Measurements from ENCODE around the gene LCN6. TPM values are rescaled to one million over a fixed set of nuclear protein-coding genes. Genes with fewer than 3 reads are reported as not detected.

The LCN6 gene
- total RNA-seq, 2 experiments from 2014 or later: not detected

DNA sequence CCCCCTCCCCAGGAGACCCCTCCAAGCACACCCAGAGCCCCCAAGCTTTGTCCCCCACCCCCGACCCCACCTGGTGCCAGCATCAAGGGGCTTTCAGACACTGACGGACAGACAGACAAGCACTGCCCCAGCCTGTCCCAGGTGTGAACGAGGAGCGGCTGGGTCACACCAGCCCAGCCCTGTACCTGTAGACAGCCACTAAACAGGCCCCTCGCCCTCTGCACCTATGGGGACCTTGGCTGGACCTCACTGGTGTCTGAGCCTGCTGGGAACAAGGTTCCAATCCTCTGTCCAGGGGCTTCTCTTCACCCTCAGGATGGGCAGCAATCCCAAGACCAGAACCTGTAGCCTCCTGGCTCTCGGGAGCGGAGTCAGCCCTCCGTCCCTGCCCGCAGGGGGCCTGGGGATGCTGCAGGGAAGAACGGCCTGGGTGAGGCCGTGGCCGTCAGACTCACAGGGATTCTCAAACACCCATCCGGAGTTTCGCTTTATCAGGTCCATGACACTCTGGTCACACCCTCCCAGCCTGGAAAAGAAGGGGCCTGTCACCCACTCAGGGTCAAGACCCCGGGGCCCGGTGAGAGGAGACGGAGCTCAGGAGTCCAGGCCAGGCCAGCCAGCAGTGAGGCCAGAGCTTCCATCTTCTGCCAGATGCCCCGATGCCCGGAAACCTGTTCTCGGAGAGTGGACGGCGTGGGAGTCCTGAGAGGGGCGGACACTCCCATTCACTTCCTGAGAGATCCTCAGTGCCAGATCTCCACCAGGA, 2.8 kb downstream of the LCN6 start:
- ChIA-PET POLR2A (no interaction called here), CTCF (no interaction called here)

DNA sequence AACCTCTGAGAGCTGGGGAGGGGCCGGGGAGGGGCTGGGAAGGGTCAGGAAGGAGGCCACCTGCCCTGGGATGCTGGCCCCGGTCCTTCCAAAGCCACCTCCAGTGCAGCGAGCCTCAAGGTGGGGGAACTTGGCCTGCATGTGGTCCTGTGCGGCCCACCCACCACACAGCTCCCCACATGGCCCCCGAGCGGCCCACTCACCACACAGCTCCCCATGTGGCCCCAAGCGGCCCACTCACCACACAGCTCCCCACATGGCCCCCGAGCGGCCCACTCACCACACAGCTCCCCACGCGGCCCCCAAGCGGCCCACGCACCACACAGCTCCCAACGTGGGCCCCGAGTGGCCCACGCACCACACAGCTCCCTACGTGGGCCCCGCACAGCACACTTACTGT, 3.6 kb downstream of the LCN6 start:
- Histone ChIP-seq H3K4me1 (ENCODE audit: insufficient read depth, low read length) (peaks cover 19% of the 10 kb centered on the region), H3K36me3 (ENCODE audit: insufficient read depth, low read length) (no peaks in the 10 kb centered on the region), H3K9me3 (ENCODE audit: control insufficient read depth in 1 of 2, insufficient read depth in 1 of 2, low read length in 2 of 2) (peaks cover 0 to 29% of the 10 kb centered on the region in 2 experiments), H3K27me3 (ENCODE audit: control insufficient read depth in 1 of 2, insufficient read depth in 2 of 2, low read length in 2 of 2) (peaks cover 12 to 14% of the 10 kb centered on the region in 2 experiments), H3K4me3 (ENCODE audit: low read length) (no peak overlapping the region), H3K27ac (ENCODE audit: low read depth in 1 of 2, low read length in 2 of 2) (no peak overlapping the region)
- no peak for ATAC-seq (ENCODE audit: poor library complexity)
- TF ChIP-seq, protein P1, sequence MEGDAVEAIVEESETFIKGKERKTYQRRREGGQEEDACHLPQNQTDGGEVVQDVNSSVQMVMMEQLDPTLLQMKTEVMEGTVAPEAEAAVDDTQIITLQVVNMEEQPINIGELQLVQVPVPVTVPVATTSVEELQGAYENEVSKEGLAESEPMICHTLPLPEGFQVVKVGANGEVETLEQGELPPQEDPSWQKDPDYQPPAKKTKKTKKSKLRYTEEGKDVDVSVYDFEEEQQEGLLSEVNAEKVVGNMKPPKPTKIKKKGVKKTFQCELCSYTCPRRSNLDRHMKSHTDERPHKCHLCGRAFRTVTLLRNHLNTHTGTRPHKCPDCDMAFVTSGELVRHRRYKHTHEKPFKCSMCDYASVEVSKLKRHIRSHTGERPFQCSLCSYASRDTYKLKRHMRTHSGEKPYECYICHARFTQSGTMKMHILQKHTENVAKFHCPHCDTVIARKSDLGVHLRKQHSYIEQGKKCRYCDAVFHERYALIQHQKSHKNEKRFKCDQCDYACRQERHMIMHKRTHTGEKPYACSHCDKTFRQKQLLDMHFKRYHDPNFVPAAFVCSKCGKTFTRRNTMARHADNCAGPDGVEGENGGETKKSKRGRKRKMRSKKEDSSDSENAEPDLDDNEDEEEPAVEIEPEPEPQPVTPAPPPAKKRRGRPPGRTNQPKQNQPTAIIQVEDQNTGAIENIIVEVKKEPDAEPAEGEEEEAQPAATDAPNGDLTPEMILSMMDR (IDR thresholded peaks at IDR 0.05): no peak
- CTCF ChIA-PET: no interaction called here
- H3K27ac Mint-ChIP-seq: no peak overlapping the region
- H3K27me3 Mint-ChIP-seq: peaks cover 4% of the 10 kb centered on the region
- no peaks in the 10 kb centered on the region for H3K36me3 Mint-ChIP-seq (ENCODE audit: low read depth)
- H3K9me3 Mint-ChIP-seq: no peaks in the 10 kb centered on the region
- DNase-seq: no peak
- POLR2A ChIA-PET: no interaction called here
- intact Hi-C loops (cut with DNase I, micrococcal nuclease): no loop called here
- no peak overlapping the region for H3K4me3 Mint-ChIP-seq
- no peaks in the 10 kb centered on the region for H3K4me1 Mint-ChIP-seq (ENCODE audit: low read depth)

More for the DNA sequence above, 2.8 kb downstream of the LCN6 start:
- no peak overlapping the region for H3K27ac ChIP-seq (ENCODE audit: low read depth in 1 of 2, low read length in 2 of 2)
- intact Hi-C loops (cut with DNase I, micrococcal nuclease): no loop called here
- ATAC-seq (ENCODE audit: poor library complexity): no peak
- Mint-ChIP-seq H3K27ac (no peak overlapping the region), H3K27me3 (peaks cover 4% of the 10 kb centered on the region), H3K9me3 (no peaks in the 10 kb centered on the region), H3K4me1 (ENCODE audit: low read depth) (no peaks in the 10 kb centered on the region), H3K4me3 (no peak overlapping the region), H3K36me3 (ENCODE audit: low read depth) (no peaks in the 10 kb centered on the region)
- no peak overlapping the region for H3K4me3 ChIP-seq (ENCODE audit: low read length)
- H3K27me3 ChIP-seq (ENCODE audit: control insufficient read depth in 1 of 2, insufficient read depth in 2 of 2, low read length in 2 of 2): peaks cover 12 to 14% of the 10 kb centered on the region in 2 experiments
- TF ChIP-seq, protein P1 (IDR thresholded peaks at IDR 0.05): no peak
- peaks cover 19% of the 10 kb centered on the region for H3K4me1 ChIP-seq (ENCODE audit: insufficient read depth, low read length)
- peaks cover 0 to 29% of the 10 kb centered on the region in 2 experiments for H3K9me3 ChIP-seq (ENCODE audit: control insufficient read depth in 1 of 2, insufficient read depth in 1 of 2, low read length in 2 of 2)
- H3K36me3 ChIP-seq (ENCODE audit: insufficient read depth, low read length): no peaks in the 10 kb centered on the region
- DNase-seq: no peak

DNA sequence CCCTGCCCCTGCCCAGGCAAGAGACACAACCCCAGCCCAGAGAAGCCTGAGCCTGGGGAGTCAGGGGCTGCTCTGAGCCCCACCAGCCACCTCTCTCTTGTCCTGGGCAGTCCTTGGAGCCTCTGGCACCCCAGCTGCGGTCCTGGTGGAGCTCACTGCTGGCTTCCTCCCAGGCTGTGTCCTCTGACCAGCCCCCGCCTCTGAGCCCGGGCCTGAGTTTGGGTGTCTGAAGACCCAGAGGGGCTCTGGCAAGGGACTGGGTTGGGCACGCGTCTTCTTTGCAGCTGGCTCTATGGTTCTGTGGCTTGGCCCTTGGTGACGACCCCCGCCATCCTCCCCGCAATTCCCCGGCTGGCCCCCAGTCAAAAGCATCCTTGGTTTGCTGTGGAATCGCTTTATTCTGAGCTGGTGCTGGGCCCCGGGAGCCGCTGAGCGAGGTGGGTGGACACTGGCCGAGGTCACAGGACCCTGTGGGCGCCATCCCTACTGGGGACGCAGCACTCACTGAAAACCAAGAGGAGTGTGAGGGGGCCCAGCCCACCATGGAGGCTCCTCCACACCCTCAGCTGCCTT, 4.6 kb downstream of the LCN6 start:
- Mint-ChIP-seq H3K27ac (no peak overlapping the region), H3K9me3 (no peaks in the 10 kb centered on the region), H3K36me3 (ENCODE audit: low read depth) (no peaks in the 10 kb centered on the region), H3K27me3 (peaks cover 4% of the 10 kb centered on the region), H3K4me3 (no peak overlapping the region), H3K4me1 (ENCODE audit: low read depth) (no peaks in the 10 kb centered on the region)
- Histone ChIP-seq H3K27me3 (ENCODE audit: control insufficient read depth in 1 of 2, insufficient read depth in 2 of 2, low read length in 2 of 2) (peaks cover 9 to 14% of the 10 kb centered on the region in 2 experiments), H3K4me3 (ENCODE audit: low read length) (no peak overlapping the region), H3K36me3 (ENCODE audit: insufficient read depth, low read length) (no peaks in the 10 kb centered on the region), H3K9me3 (ENCODE audit: control insufficient read depth in 1 of 2, insufficient read depth in 1 of 2, low read length in 2 of 2) (peaks cover 0 to 29% of the 10 kb centered on the region in 2 experiments), H3K27ac (ENCODE audit: low read depth in 1 of 2, low read length in 2 of 2) (no peak overlapping the region), H3K4me1 (ENCODE audit: insufficient read depth, low read length) (peaks cover 19% of the 10 kb centered on the region)
- DNase-seq: no peak
- TF ChIP-seq, protein P1 (IDR thresholded peaks at IDR 0.05): no peak
- POLR2A ChIA-PET: no interaction called here
- no peak for ATAC-seq (ENCODE audit: poor library complexity)
- CTCF ChIA-PET: no interaction called here
- intact Hi-C loops (cut with DNase I, micrococcal nuclease): no loop called here
